Skeletal muscle tissue (tissue), 4 donors: Measurements from ENCODE around the gene GALNT18. TPM values are rescaled to one million over a fixed set of nuclear protein-coding genes. Genes with fewer than 3 reads are reported as not detected.

Experiments
- H3K27ac ChIP-seq: one replicate; pipeline ENCODE4 v1.7.0; 2013; ENCODE audit warnings: mild to moderate bottlenecking, low read depth, low read length, inconsistent platforms
- H3K27me3 ChIP-seq, 3 donors: one replicate each; pipeline ENCODE4 v1.7.0; 2013; ENCODE audit warnings: low read length in 3 of 3; ENCODE audit not compliant: control insufficient read depth in 3 of 3, insufficient read depth in 3 of 3
- H3K36me3 ChIP-seq, 3 donors: one replicate each; pipeline ENCODE4 v1.7.0; 2013; ENCODE audit warnings: low read length in 3 of 3; ENCODE audit not compliant: control insufficient read depth in 3 of 3, insufficient read depth in 3 of 3
- H3K4me1 ChIP-seq, 3 donors: one replicate each; pipeline ENCODE4 v1.7.0; 2013; ENCODE audit warnings: low read length in 3 of 3, mild to moderate bottlenecking in 3 of 3; ENCODE audit not compliant: control insufficient read depth in 3 of 3, insufficient read depth in 3 of 3
- H3K4me3 ChIP-seq, 3 donors: one replicate each; pipeline ENCODE4 v1.7.0; 2013; ENCODE audit warnings: low read length in 3 of 3
- H3K9ac ChIP-seq, 3 donors: one replicate each; pipeline ENCODE4 v1.7.0; 2013; ENCODE audit warnings: low read length in 3 of 3, mild to moderate bottlenecking in 3 of 3, moderate library complexity in 2 of 3, low read depth in 1 of 3
- H3K9me3 ChIP-seq, 3 donors: one replicate each; pipeline ENCODE4 v1.7.0; 2013; ENCODE audit warnings: low read length in 3 of 3; ENCODE audit not compliant: control insufficient read depth in 3 of 3
- total RNA-seq: library from RNA; depleted of rRNA; stranded (reverse); fragments of >200 nt; gene quantifications from one replicate; pipeline ENCODE4 v1.2.3, GENCODE V29; 2014
- donor health status: Osteomylitis.

The GALNT18 gene
- total RNA-seq, 1 donor from 2014 or later = 9.4 TPM

DNA sequence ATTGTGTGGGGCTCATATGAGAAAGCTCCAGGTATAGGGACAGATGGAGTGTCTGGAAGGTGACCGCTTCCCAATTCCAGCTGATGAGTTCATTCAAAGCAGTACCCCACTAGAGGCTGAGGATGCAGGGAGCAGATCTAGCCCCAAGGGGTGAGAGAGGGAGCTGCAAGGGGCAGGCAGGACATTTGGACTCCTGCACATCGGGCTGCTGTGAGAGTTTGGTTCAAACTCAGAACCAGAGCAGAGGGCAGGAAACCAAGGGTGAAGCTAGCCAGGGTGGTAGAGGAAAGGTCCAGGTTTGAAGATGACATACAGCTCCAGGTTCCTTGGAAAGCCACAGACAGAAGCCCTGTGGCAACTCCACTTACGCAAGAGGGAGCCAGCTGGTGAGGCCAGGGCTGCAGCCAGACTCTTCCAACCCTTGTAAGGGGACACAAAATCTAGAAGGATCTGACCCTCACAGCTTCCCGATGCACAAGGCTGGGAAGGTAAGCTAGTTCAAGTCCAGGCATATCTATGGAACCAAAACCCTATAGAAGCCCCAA lies 270.7 kb downstream of the GALNT18 start:
- no peaks in the 10 kb centered on the region for H3K27me3 ChIP-seq
- peaks cover 14 to 20% (median 15%) of the 10 kb centered on the region in 3 donors for H3K4me1 ChIP-seq
- no peaks in the 10 kb centered on the region for H3K9me3 ChIP-seq
- no peaks in the 10 kb centered on the region for H3K36me3 ChIP-seq
- no peak overlapping the region for H3K27ac ChIP-seq
- H3K4me3 ChIP-seq = no peak overlapping the region
- no peak overlapping the region for H3K9ac ChIP-seq

DNA sequence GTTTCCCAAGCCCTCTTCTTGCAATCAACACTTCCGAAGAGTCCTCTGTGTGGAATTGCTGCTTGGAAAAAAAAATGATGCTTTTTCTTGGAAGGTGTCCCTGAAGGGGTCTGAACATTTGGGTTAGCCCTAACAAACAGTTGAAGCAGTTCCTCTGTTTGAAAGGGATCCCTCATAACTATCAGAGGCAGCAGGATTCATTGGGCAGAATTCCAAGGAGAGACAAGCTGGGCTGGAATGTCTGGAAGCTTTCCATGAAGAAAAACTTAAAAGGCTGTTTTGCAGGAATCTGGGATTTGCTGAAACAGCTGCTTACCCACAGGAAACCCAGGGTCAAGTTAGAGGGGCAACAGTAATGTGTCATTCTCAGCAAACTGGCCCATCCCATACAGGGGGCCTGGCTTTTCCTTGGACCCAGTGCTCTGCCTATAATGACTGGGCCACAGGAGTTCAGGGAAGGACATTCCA lies 271.9 kb downstream of the GALNT18 start:
- H3K9me3 ChIP-seq = no peaks in the 10 kb centered on the region
- no peaks in the 10 kb centered on the region for H3K36me3 ChIP-seq
- peaks cover 22 to 29% (median 24%) of the 10 kb centered on the region in 3 donors for H3K4me1 ChIP-seq
- no peaks in the 10 kb centered on the region for H3K27me3 ChIP-seq
- H3K4me3 ChIP-seq = no peak overlapping the region
- H3K27ac ChIP-seq = no peak overlapping the region
- H3K9ac ChIP-seq = no peak overlapping the region

DNA sequence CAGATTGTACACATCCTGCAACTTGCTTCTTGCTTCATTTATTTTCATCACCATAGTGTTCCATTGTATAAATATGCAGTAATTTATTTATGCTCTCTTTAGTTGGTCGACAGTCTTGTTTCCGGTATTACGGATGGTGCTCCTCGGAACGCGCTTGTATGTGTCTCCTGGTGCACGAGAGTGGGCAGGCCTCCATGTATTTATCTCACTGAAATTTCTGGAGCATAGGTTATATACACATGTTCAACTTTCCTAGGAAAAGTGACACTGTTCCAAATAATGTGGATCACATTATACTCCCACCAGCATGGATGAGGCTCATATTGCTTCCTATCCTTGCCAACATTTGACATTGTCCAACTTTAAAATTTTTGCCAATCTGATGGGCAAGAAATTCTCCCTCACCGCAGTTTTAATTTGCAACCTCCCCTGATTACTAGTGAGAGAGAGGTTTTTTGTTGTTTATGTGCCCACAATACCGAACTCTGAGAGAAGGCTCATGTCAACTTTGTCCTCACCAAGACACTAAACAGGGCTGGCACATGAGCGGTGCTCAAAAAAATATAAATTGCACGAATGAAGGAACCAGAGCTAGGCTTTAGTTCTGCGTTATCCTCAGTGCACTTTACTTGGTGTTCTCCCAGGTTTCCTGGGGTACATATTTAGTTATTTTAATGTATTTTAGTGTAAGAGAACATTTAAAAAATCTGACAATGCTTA lies 272.5 kb downstream of the GALNT18 start:
- H3K4me3 ChIP-seq = no peak overlapping the region
- no peaks in the 10 kb centered on the region for H3K27me3 ChIP-seq
- H3K9me3 ChIP-seq = no peaks in the 10 kb centered on the region
- no peaks in the 10 kb centered on the region for H3K36me3 ChIP-seq
- H3K4me1 ChIP-seq = peaks cover 23 to 30% (median 28%) of the 10 kb centered on the region in 3 donors
- no peak overlapping the region for H3K27ac ChIP-seq
- H3K9ac ChIP-seq = no peak overlapping the region

DNA sequence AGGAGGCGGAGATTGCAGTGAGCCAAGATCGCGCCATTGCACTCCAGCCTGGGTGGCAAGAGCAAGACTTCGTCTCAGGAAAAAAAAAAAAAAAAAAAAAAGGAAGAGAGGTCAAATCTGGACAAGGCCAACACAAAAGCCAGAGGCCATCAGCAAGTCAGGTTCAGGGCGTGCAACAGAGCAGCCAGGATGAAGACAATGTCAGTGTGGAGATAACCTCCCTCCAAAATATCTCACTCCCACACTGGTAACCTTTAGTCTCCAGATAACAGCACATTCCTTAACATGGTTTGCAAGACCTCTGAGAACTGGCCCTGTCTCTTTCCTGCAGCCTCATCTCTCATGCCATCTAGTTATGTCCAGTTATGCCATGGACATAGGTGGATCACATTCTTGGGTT lies 273.5 kb downstream of the GALNT18 start:
- Histone ChIP-seq H3K9me3 (no peaks in the 10 kb centered on the region), H3K4me3 (no peak overlapping the region), H3K27ac (no peak overlapping the region), H3K36me3 (no peaks in the 10 kb centered on the region), H3K9ac (no peak overlapping the region), H3K4me1 (peaks cover 23 to 30% (median 28%) of the 10 kb centered on the region in 3 donors), H3K27me3 (no peaks in the 10 kb centered on the region)

DNA sequence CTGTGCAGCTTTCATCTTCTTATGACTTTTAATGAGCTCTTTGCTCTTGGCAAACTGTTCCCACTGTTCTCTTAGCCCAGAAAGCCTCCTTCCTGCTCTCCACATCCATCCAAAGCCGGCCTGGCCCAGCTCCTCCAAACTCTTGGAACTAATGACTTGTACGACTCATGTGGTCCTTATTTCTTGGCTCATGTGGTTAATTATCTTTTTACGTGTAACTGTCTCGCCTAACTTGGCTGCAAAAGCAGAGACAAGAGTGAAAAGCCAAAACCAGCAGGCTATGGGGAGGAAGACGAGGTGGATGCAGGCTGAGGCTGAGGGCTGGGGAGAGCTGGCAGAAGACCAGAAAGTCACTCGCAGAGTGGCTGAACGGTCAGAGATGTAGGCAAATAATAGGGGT lies 274.2 kb downstream of the GALNT18 start:
- H3K27me3 ChIP-seq = no peaks in the 10 kb centered on the region
- no peak overlapping the region for H3K27ac ChIP-seq
- no peak overlapping the region for H3K9ac ChIP-seq
- H3K4me3 ChIP-seq = no peak overlapping the region
- H3K36me3 ChIP-seq = no peaks in the 10 kb centered on the region
- H3K9me3 ChIP-seq = no peaks in the 10 kb centered on the region
- H3K4me1 ChIP-seq = peaks cover 23 to 30% (median 28%) of the 10 kb centered on the region in 3 donors

DNA sequence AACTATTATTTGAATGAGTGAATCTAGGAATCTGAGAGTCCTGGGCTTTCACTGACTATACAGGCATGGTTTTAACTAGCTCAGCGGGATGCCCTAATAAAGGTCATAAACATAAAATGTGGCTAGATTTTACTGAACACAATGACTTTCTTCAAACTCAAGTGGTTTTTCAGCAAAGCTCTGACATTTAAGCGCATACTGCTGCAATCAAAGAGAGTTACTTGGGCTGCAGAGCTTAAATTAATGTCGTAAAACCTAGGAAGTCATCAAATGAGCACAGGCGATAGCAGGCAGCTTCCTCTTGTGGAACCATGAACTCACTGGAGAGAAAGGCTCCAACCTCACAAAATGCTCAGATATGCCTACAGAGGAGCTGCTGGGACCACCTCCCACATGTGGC lies 275.5 kb downstream of the GALNT18 start:
- Histone ChIP-seq H3K9me3 (no peaks in the 10 kb centered on the region), H3K9ac (no peak overlapping the region), H3K4me3 (no peak overlapping the region), H3K27ac (no peak overlapping the region), H3K36me3 (no peaks in the 10 kb centered on the region), H3K4me1 (peaks cover 21 to 27% (median 26%) of the 10 kb centered on the region in 3 donors), H3K27me3 (no peaks in the 10 kb centered on the region)

DNA sequence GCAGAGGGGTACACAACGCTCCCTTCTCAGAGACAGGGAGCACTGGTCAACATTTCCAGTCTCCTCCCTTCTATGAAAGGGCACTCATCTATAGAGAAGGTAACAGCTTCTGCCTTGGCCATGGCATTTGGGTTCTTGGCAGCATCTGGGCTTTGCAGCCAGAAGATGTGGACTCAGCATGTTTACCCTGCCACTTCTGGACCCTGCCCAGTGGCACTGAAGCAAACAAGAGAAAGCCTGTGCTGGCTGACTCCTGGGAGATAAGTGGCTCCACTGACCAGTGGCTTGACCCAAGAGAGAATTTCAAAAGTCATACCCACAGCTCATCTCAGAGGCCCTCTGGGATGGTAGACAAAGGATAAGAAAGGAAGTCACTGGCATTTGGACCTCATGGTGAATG lies 276.7 kb downstream of the GALNT18 start:
- H3K9ac ChIP-seq = no peak overlapping the region
- H3K4me3 ChIP-seq = no peak overlapping the region
- H3K4me1 ChIP-seq = peaks cover 10 to 16% (median 15%) of the 10 kb centered on the region in 3 donors

DNA sequence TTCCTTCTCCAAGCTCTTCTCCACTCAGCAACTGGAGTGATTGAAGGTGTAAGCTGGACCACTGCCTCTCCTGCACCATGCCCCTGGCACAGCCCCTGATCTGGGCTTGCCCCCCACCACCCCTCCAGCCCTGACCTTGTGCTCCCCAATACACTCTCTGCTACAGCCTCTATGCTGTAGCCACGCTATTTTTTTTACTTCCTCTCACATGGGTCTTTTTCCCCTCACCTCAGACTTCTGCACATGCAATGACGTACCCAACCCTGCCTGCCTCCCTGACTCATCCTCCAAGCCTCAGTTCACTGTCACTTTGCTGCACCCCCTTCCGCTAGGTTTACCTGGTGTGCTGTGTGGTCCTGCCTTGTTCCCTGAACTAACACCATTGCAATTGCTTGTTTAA lies 277.8 kb downstream of the GALNT18 start:
- Histone ChIP-seq H3K27ac (no peak overlapping the region), H3K4me3 (no peak overlapping the region), H3K27me3 (no peaks in the 10 kb centered on the region), H3K36me3 (no peaks in the 10 kb centered on the region), H3K9ac (no peak overlapping the region), H3K9me3 (no peaks in the 10 kb centered on the region), H3K4me1 (peaks cover 8 to 13% (median 11%) of the 10 kb centered on the region in 3 donors)

More for the DNA sequence above, 276.7 kb downstream of the GALNT18 start:
- H3K27ac ChIP-seq = no peak overlapping the region
- H3K36me3 ChIP-seq = no peaks in the 10 kb centered on the region
- H3K27me3 ChIP-seq = no peaks in the 10 kb centered on the region
- H3K9me3 ChIP-seq = no peaks in the 10 kb centered on the region

DNA sequence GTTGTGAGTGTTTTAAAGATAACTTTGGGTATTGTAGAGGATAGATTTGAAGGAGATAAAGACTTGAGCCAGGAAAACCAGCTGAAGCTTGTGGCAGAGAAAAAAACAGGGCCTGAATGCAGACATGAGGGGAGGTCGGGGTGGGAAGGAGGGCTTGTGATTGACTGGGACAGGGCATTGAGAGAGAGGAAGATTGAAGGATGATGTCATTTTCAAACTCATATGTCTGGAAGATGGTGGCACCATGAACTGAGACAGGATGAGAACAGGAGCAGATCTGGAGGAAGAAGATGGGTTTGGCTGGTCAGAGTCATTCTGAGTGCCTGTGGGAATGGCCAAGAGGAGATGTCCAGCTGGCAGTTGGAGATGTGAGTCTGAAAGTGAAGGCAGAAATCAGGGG lies 283.5 kb downstream of the GALNT18 start:
- Histone ChIP-seq H3K27me3 (no peaks in the 10 kb centered on the region), H3K36me3 (peaks cover 0 to 5% (median 0%) of the 10 kb centered on the region in 3 donors), H3K4me3 (no peak overlapping the region), H3K4me1 (no peaks in the 10 kb centered on the region), H3K9me3 (no peaks in the 10 kb centered on the region), H3K9ac (no peak overlapping the region), H3K27ac (no peak overlapping the region)

DNA sequence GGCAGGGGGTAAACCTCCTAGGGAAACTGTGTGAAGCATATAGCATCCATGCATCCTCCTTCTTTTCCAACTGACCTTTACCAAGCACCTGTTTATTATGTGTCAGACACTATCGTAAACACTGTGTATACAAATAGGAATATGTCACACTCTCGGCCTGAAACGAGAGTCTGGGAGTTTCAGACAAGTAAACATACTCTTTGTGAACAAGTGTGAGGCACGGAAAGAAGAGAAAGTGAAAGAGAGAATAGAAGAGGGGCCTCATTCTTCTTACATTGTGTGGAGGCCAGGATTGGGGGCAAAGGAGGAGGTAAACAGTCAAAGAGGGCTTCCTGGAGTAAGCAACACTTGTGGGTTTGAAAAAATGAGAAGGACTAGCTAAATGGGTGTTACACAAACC lies 285.1 kb downstream of the GALNT18 start:
- Histone ChIP-seq H3K9ac (no peak overlapping the region), H3K36me3 (peaks cover 0 to 5% (median 0%) of the 10 kb centered on the region in 3 donors), H3K27me3 (no peaks in the 10 kb centered on the region), H3K4me3 (no peak overlapping the region), H3K4me1 (no peaks in the 10 kb centered on the region), H3K27ac (no peak overlapping the region), H3K9me3 (no peaks in the 10 kb centered on the region)
